Bronchial epithelial cell (primary cell): ENCODE data around the gene MIB1. TPM values are rescaled to one million over a fixed set of nuclear protein-coding genes. Genes with fewer than 3 reads are reported as not detected.

Source experiments
- DNase-seq: peaks from one replicate; pipeline ENCODE4 v3.0.0-alpha.2; 2010; ENCODE audit warnings: low read depth
- FAIRE-seq: peaks from 2 replicates; lab custom pipeline; 2011; peaks lifted over from hg19 to GRCh38; lab: Jason Lieb, UNC
- H3K27me3 ChIP-seq: 2 replicates; pipeline ENCODE4 v1.5.1; 2011; ENCODE audit warnings: low read length; ENCODE audit not compliant: control insufficient read depth, insufficient read depth
- H3K36me3 ChIP-seq: 2 replicates; pipeline ENCODE4 v1.5.1; 2011; ENCODE audit warnings: low read length; ENCODE audit not compliant: control insufficient read depth, insufficient read depth
- H3K4me3 ChIP-seq: 2 replicates; pipeline ENCODE4 v1.5.1; 2011; ENCODE audit warnings: mild to moderate bottlenecking, low read depth, low read length, control low read depth
- total RNA-seq: library from RNA; depleted of rRNA; stranded (reverse); fragments of >200 nt; gene quantifications from 2 replicates; pipeline ENCODE4 v1.2.1, GENCODE V29; 2014
- TF ChIP-seq, protein P1 (sequence below): IDR thresholded peaks from 2 replicates; pipeline ENCODE4 v1.5.1; 2011; ENCODE audit warnings: mild to moderate bottlenecking, moderate library complexity, low read length, control low read depth, inconsistent platforms; ENCODE audit not compliant: insufficient read depth, severe bottlenecking

MIB1 gene
- total RNA-seq, 1 donor from 2014 or later = 95.3 TPM

DNA sequence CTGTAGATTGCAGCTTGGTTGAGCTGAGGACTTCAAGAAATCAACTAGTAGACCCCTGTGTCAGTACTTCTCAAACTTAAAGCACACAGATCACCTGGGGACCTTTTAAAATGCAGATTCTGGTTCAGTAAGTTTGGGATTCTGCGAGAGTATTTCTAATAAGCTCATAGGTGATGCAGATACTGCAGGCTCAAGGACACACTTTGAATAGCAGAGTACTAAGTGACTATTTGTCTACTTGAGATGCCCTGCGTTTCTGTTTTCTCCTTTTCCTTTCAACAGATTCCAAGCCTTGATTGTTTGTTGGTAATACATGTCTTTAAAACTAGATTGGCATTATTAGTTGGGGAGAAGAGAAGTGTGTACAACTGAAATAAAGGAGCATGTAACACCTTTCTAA, 6.7 kb downstream of the MIB1 start:
- H3K36me3 ChIP-seq = no peaks in the 10 kb centered on the region
- no peaks in the 10 kb centered on the region for H3K27me3 ChIP-seq
- DNase-seq (no peak), FAIRE-seq (no peak)
- TF ChIP-seq, protein P1, sequence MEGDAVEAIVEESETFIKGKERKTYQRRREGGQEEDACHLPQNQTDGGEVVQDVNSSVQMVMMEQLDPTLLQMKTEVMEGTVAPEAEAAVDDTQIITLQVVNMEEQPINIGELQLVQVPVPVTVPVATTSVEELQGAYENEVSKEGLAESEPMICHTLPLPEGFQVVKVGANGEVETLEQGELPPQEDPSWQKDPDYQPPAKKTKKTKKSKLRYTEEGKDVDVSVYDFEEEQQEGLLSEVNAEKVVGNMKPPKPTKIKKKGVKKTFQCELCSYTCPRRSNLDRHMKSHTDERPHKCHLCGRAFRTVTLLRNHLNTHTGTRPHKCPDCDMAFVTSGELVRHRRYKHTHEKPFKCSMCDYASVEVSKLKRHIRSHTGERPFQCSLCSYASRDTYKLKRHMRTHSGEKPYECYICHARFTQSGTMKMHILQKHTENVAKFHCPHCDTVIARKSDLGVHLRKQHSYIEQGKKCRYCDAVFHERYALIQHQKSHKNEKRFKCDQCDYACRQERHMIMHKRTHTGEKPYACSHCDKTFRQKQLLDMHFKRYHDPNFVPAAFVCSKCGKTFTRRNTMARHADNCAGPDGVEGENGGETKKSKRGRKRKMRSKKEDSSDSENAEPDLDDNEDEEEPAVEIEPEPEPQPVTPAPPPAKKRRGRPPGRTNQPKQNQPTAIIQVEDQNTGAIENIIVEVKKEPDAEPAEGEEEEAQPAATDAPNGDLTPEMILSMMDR = no peak
- H3K4me3 ChIP-seq = no peak overlapping the region

DNA sequence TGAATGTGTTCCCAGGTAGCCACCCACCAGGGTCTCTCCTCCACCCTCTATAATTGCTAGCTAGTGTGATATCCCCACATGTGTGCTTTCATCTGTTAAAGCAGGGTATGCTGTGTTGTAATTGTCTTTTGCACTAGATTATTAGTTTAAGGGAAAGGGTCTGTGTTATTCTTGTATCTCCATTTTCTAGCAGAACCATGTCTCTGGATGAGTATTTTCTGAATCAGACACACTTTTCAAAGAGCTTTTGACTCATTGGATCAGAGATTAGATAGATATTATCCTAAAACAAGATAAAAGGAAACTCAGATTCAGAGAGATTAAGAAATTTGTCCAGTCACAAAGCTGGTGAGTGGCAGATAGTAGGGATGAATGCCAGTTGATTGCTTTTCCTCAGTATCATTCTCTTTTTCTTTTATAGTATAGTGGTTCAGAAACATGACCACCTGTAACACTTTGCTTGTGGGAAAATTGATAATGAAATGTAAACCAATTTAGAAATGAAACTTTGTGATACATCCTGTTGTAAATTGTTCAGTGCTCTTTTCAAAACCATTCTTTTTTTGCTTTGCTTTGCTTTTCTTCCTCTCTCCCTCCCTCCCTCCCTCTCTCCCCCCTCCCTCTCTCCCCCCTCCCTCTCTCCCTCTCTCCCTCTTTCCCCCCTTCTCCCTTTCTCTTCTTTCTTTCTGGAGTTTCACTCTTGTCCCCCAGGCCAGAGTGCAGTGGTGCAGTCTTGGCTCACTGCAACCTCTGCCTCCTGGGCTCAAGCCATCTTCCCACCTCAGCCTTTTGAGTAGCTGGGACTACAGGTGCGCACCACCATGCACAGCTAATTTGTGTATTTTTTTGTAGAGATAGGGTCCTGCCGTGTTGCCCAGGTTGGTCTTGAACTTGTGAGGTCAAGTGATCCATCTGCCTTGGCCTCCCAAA, 7.4 kb downstream of the MIB1 start:
- H3K4me3 ChIP-seq = no peak overlapping the region
- no peak for DNase-seq
- TF ChIP-seq, protein P1 = no peak
- no peak for FAIRE-seq
- no peaks in the 10 kb centered on the region for H3K36me3 ChIP-seq
- no peaks in the 10 kb centered on the region for H3K27me3 ChIP-seq

DNA sequence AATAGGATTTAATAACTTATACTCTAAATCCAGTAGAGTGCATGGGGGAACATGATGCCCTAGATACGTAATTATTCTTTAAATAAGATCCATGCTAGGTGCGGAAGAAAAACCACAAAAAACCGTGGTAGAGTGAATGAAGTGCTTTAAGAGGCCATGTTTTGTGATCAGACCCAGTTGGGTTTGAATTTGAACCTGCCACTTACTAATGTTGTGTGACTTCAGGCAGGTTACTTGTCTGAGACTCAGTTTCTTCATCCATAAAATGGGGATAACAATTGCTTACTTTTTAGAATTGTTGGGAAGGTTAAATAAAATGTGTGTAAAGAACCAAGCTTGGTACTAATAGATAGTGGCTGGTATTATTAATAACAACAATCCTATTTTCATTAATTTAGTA, 17.2 kb downstream of the MIB1 start:
- TF ChIP-seq, protein P1 = no peak
- FAIRE-seq (no peak), DNase-seq (no peak)
- H3K36me3 ChIP-seq = no peaks in the 10 kb centered on the region
- no peak overlapping the region for H3K4me3 ChIP-seq
- no peaks in the 10 kb centered on the region for H3K27me3 ChIP-seq

DNA sequence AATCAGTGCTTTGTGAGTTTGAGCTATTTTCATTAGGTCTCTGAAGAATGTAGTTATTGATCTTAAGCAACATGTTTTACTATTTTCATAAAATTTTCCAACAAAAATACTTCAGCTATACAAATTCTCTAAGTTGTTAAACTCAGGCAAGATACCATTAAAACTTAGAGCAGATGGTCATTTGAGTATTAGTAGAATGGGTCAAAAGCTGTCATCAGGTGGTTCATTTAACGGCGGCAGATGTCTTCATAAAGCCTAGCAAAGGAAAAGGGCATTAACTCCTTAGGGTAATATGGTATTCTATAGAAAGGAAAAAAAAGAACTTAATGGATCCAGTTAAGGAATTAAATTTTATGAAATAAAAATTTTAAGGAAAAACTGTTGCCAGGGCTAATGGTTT, 19.2 kb downstream of the MIB1 start:
- Histone ChIP-seq H3K36me3 (no peaks in the 10 kb centered on the region), H3K4me3 (no peak overlapping the region), H3K27me3 (no peaks in the 10 kb centered on the region)
- FAIRE-seq (no peak), DNase-seq (no peak)
- TF ChIP-seq, protein P1 = no peak

DNA sequence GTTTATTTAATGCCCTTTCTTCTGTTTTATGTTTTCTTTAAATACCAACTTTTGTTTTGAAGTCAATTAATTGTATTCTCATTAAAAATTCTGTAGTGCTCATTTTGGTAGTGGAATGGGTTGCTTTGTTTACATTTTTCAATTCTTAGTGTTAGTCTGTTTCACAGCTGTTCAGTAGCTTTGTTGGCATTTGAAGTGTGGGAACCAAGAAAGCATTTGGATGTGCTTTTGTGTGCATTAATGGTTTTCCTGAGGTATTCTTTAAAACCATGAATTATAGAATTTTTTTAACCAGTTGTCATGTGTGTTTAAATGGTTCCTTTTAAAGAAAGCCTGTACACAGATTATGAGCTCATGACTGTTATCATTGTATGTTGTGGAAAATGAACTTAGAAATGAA, 19.7 kb downstream of the MIB1 start:
- no peak for FAIRE-seq
- DNase-seq = no peak
- Histone ChIP-seq H3K36me3 (no peaks in the 10 kb centered on the region), H3K4me3 (no peak overlapping the region), H3K27me3 (no peaks in the 10 kb centered on the region)
- TF ChIP-seq, protein P1 = no peak
